ENCODE measurements around the gene P3H2.

Gene P3H2

DNA sequence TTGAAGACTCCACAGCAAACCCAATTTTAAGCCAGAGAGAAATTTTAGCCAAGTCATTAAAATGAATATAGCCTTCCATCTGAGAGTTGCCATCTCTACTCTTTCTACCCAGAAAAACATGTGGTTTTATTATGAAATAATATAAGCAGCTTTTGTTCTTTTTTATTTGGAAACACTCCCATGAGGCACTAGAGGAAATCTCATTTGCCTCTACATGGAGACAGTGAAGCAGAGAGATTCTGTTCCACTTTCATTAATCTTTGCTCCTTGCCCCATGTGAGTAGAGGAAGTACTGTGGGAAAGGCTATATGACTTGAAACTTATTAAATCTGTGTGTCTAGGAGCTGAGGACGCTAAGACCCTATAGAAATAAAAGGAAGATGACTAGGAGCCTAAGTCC is 111.1 kb downstream of the P3H2 start:
- TF ChIP-seq, protein P1, sequence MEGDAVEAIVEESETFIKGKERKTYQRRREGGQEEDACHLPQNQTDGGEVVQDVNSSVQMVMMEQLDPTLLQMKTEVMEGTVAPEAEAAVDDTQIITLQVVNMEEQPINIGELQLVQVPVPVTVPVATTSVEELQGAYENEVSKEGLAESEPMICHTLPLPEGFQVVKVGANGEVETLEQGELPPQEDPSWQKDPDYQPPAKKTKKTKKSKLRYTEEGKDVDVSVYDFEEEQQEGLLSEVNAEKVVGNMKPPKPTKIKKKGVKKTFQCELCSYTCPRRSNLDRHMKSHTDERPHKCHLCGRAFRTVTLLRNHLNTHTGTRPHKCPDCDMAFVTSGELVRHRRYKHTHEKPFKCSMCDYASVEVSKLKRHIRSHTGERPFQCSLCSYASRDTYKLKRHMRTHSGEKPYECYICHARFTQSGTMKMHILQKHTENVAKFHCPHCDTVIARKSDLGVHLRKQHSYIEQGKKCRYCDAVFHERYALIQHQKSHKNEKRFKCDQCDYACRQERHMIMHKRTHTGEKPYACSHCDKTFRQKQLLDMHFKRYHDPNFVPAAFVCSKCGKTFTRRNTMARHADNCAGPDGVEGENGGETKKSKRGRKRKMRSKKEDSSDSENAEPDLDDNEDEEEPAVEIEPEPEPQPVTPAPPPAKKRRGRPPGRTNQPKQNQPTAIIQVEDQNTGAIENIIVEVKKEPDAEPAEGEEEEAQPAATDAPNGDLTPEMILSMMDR (IDR thresholded peaks at IDR 0.05), result no peak

DNA sequence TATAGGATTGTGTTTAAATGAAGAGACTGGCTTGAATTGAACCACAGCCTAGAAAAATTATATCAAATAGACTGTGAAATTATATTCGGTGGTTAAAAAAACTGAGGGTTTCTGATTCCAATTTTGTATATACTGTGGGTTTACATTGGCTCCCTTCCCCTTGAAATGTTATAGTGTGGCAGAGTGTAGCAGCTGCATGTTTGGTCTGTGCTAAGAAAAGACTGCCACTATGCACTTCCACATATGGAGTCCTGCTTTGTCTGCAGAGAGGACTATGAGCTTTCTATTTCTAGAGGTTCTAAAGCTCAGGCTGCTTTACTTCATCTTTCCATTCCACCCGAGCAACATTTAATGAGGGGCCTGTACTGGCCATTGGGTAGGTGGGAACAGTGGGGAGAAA is 112.3 kb downstream of the P3H2 start:
- TF ChIP-seq, protein P1 (IDR thresholded peaks at IDR 0.05), result no peak

DNA sequence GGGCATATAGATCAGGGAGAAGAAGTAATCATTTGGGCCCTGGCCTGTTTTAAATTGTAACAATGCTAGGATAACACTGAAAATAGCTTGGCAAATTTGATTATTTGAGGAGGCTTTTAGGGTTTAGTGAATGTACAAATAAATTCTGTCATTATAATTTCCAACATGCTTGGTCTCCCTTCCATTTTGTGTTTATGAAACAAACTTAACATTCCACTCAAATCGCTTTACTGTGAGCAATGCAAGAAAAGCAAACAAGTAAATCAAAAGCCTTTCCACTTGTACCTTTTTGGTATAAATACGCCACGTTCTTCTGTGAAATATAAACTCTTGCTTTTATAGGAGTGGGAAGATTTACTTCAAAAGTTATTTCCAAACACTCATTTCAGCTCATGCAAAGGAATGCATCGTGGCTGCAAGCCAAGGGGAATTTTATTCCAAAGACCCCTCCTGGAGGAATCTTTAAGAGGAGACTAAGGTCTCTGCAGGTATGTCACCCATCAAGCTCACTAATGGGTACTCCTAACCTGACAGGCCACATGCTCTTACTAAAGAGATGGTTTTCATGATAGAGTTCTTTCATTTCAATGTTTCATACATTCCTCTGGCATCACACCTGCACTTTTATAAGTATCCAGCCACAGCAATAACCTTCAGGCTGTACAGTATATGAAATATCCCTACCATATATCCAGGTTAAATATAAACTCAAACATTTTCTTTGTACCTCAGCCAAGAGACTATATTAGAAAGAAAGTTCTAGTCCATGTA is 115.2 kb downstream of the P3H2 start:
- TF ChIP-seq, protein P1 (IDR thresholded peaks at IDR 0.05), result no peak

DNA sequence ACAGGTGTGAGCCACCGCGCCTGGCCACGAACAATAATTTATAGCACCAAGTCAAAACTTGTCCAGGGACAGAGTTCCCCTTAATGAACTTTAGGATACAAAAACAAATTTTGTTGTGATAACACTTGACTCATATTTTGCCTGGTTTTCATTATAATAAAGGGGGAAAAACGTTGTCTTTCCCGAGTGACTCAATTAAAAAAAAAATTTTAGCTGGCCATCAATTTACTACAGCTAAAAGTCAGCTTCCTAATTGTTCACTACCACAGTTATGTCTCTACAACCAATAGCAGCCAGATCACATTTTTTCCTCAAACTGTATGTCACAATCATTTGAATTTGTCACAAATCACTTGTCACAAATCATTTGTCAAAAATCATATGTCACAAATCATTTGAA is 116.0 kb downstream of the P3H2 start:
- TF ChIP-seq, protein P1 (IDR thresholded peaks at IDR 0.05), result no peak

DNA sequence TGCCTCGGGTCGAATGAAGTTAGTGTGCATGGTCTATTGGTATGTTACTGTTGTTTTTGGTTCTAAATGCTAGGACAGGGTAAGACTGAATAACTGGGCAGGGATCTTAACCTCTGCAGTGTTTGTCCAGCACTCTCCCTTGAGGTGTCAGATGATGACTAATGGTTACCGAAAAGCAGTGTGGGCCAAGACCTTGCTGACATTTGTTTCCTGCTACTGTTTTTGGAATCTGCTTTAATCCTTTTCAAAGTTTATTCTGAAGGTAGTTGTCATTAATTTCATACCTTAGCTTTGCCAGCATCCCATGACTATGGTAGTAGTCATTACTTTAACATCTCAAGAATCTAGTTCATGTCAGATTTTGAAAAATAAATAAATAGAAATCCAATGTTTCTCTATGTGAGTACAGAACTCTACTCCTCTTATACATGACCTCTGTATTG is 117.0 kb downstream of the P3H2 start:
- TF ChIP-seq, protein P1 (IDR thresholded peaks at IDR 0.05), result no peak

DNA sequence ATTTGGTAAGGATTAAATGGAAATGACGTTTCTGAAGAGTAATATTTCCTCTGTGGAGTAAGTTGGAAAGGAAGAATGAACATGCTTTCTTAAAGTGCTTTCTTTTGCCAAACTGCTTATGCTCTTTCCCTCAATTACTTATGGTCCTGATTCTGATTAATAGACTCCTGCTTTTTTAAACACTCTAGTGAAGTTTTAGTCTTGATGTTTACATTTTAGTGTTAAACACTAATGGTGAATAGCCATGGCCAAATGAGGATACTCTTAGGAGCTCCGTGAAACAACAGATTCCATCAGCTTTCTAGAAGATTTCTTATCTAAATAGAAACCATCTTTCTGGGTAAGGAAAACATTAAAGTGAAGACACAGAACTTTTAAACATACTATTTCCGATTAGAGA is 117.6 kb downstream of the P3H2 start:
- TF ChIP-seq, protein P1 (IDR thresholded peaks at IDR 0.05), result no peak

DNA sequence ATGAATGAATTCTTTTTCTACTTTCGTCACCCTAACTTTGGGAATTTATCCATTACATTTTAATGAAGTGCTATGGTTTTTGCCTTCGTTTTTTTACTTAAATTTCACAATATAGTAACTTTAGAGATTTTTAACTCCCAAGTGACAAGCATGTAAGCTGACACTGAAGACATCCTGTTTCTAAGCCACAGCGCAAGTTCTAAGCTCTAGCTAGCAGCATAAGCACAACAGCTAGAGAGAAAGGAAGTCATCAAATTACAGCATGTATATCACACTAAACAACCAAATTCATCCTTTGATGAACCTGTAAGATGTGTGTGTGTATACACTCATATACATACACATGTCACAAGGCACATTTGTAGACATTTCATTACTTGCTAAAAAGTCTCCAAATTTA is 119.3 kb downstream of the P3H2 start:
- TF ChIP-seq, protein P1 (IDR thresholded peaks at IDR 0.05), result no peak

DNA sequence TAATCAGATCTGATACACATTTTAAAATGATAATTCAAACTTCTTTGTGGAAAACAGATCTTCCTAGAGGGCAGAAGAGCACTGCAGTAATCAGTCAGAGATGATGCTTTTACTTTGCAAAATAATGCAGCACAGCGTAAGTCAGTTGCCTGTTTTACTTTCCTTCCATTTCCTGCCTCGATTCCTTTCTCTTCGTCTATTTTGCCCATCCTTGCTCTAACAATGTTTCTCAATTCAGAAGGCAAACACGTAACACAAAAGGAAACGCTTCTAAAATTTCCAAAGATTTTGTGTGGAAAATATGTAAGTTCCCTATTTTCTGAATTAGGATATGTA is 119.9 kb downstream of the P3H2 start:
- TF ChIP-seq, protein P1 (IDR thresholded peaks at IDR 0.05), result no peak

All from LNCAP (cell line).